NCI-H345 treated with DMSO at 0.1 percent for 48 hours (cell line): Measurements from ENCODE around the gene HMX2.

Experiments
- DNase-seq: peaks from one replicate; lab custom pipeline; 2025; ENCODE audit not compliant: unreplicated experiment; lab: John Stamatoyannopoulos, UW

Gene HMX2

GRCh38 chr10:123139165-123139520 lies 8.8 kb upstream of the HMX2 start:
- DNase-seq: no peak

- no peak for DNase-seq
Measured at GRCh38 chr10:123139521-123140163, 8.3 kb upstream of the HMX2 start.

GRCh38 chr10:123140164-123140982 lies 7.6 kb upstream of the HMX2 start:
- no peak for DNase-seq

GRCh38 chr10:123140983-123141390 lies 6.9 kb upstream of the HMX2 start:
- DNase-seq: no peak

- no peak for DNase-seq
Measured at GRCh38 chr10:123141791-123142700, 5.9 kb upstream of the HMX2 start.

GRCh38 chr10:123142701-123143161 lies 5.2 kb upstream of the HMX2 start:
- no peak for DNase-seq

- no peak for DNase-seq
Measured at GRCh38 chr10:123143162-123143824, 4.6 kb upstream of the HMX2 start.

GRCh38 chr10:123143825-123144168 lies 4.1 kb upstream of the HMX2 start:
- no peak for DNase-seq

- no peak for DNase-seq
Measured at GRCh38 chr10:123144697-123145541, 3.0 kb upstream of the HMX2 start.

GRCh38 chr10:123145542-123146012 lies 2.4 kb upstream of the HMX2 start:
- DNase-seq: no peak

- DNase-seq: no peak
Measured at GRCh38 chr10:123146013-123146893, 1.7 kb upstream of the HMX2 start.

- DNase-seq: no peak
Measured at GRCh38 chr10:123146894-123147634, 872 bp upstream of the HMX2 start.

- no peak for DNase-seq
Measured at GRCh38 chr10:123148414-123149161, 652 bp downstream of the HMX2 start.

- DNase-seq: no peak
Measured at GRCh38 chr10:123149162-123149567, 1.2 kb downstream of the HMX2 start.

GRCh38 chr10:123149568-123150270 lies 1.8 kb downstream of the HMX2 start:
- no peak for DNase-seq

- no peak for DNase-seq
Measured at GRCh38 chr10:123150271-123150985, 2.5 kb downstream of the HMX2 start.
